Measurements from ENCODE around the gene NTN4. TPM values are rescaled to one million over a fixed set of nuclear protein-coding genes. Genes with fewer than 3 reads are reported as not detected.

Gene NTN4
- total and polyA plus RNA-seq, 10 of the 15 experiments (the other 5 are each of a cell fraction or from before 2014, with no cell fraction given): 0.15 TPM; not detected in 9

GRCh38 chr12:95633732-95634465, 156.7 kb downstream of the NTN4 start (continued):
- no peak for TF ChIP-seq CUX1 (IDR thresholded peaks at IDR 0.05; ENCODE audit: insufficient replicate concordance, low read depth, low read length)
- TF ChIP-seq HDGF (IDR thresholded peaks at IDR 0.05): no peak
- TF ChIP-seq RBBP5 (conservative IDR thresholded peaks at IDR 0.05): no peak
- TF ChIP-seq ZBTB4 (CRISPR knock-in tag; IDR thresholded peaks at IDR 0.05): no peak
- no peak for TF ChIP-seq SREBF1 (IDR thresholded peaks at IDR 0.05; ENCODE audit: low read length)
- TF ChIP-seq SP1 (IDR thresholded peaks at IDR 0.05; ENCODE audit: low read depth, low read length): no peak
- no peak for TF ChIP-seq EED (IDR thresholded peaks at IDR 0.05; ENCODE audit: low read depth)
- TF ChIP-seq USF2 (IDR thresholded peaks at IDR 0.05; ENCODE audit: borderline replicate concordance, low read depth, low read length): no peak
